Heart left ventricle (tissue), 13 donors: ENCODE measurements around the gene CC2D2A.

Source experiments
- POLR2A ChIP-seq, 2 donors: fragments of 450-650 bp; IDR thresholded peaks; one replicate each; pipeline ENCODE4 v1.6.1; 2017; ENCODE audit warnings: antibody characterized with exemption in 2 of 2, mild to moderate bottlenecking in 2 of 2, moderate library complexity in 2 of 2
- TF ChIP-seq, protein P1 (sequence below), 12 donors: fragments of 200-600 bp; sonication (generic) in 4 of 12; IDR thresholded peaks; one replicate each; pipeline versions ENCODE4 v1.5.0 to v1.8.0; 2018 to 2022; ENCODE audit warnings: antibody characterized with exemption in 12 of 12, mild to moderate bottlenecking in 5 of 12
- donor health status: ischemic (EF 13 %, LVEDD 7.1; RV severe dilation, severe dysfunction).
- donor health status: DM: no; HTN: yes; CAD: no.
- donor health status: DM: no; HTN: no; CAD: no.
- donor health status: ischemic (EF 25% LVEDD 6.9; RV normal size, moderate dysfunction).
- donor health status: ischemic (EF 25% LVEDD 5.7; RV mildly dilated, moderate dysfunction).
- donor health status: ischemic (EF 35%, LVEDD 5.7; RV mildly dilated, moderate dysfunction).
- donor health status: nonischemic (EF 11% LVEDD 7.7; RV severe dilation, severe dysfunction).
- donor health status: DM: yes; HTN: yes; CAD: no.
- donor health status: PGD.
- donor health status: ischemic (EF 29% LVEDD 5.4; RV normal size, mild dysfunction).
- donor health status: nonischemic (EF 23%, LVEDD 6.1; RV moderate dilation, normal function).

DNA sequence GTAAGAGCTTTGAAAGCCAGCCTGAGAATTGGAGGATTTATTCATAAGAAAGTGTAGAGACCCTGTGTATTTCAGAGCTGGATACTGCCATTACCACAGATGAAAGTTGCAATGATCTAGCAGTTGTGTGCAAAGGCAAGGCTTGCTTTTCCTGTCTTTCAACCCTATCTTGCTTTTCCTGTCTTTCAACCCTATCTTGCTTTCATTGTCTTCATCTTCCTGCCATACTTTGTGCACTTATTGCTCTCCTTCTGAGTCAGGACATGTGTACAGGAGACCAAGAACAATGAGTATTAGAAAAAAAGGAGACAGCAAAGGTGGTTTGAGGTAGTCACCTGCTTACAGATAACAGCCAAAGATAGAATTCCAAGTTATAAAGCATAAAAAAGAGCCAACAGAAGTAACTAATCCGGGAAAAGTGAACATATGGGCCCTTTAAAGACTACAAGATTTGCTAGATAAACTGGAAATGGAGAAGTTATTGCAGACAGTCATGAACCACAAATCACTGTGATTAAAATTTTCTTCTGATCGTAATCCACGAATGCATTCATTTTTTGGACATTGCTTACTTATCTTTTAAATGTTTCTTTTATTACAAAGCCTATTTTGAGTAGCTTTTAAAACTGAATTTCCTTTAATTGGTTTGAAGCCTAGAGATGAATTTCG is 24.7 kb upstream of the CC2D2A start:
- TF ChIP-seq, protein P1, sequence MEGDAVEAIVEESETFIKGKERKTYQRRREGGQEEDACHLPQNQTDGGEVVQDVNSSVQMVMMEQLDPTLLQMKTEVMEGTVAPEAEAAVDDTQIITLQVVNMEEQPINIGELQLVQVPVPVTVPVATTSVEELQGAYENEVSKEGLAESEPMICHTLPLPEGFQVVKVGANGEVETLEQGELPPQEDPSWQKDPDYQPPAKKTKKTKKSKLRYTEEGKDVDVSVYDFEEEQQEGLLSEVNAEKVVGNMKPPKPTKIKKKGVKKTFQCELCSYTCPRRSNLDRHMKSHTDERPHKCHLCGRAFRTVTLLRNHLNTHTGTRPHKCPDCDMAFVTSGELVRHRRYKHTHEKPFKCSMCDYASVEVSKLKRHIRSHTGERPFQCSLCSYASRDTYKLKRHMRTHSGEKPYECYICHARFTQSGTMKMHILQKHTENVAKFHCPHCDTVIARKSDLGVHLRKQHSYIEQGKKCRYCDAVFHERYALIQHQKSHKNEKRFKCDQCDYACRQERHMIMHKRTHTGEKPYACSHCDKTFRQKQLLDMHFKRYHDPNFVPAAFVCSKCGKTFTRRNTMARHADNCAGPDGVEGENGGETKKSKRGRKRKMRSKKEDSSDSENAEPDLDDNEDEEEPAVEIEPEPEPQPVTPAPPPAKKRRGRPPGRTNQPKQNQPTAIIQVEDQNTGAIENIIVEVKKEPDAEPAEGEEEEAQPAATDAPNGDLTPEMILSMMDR (IDR thresholded peaks at IDR 0.05): no peak
- TF ChIP-seq POLR2A (IDR thresholded peaks at IDR 0.05): no peak
